Activated CD4-positive, alpha-beta T cell treated with anti-CD3 and anti-CD28 coated beads, Interleukin-2, amount 50 U/mL, for 16 hours (primary cell): Measurements from ENCODE around the gene KAZN.

Experiments used
- DNase-seq: peaks from one replicate; pipeline ENCODE4 v3.0.0-alpha.2; 2020

The KAZN gene

GRCh38 chr1:14777516-14778506 lies 179.3 kb downstream of the KAZN start:
- peak; percentile 6 for DNase-seq

- no peak for DNase-seq
Observed at GRCh38 chr1:14778541-14778897, 180.0 kb downstream of the KAZN start.

- DNase-seq, result peak; percentile 15
Observed at GRCh38 chr1:14778898-14779865, 180.7 kb downstream of the KAZN start.

- DNase-seq, result no peak
Observed at GRCh38 chr1:14780271-14780670, 181.8 kb downstream of the KAZN start.

- DNase-seq, result no peak
Observed at GRCh38 chr1:14781811-14782210, 183.3 kb downstream of the KAZN start.

- no peak for DNase-seq
Observed at GRCh38 chr1:14782741-14783591, 184.5 kb downstream of the KAZN start.

- DNase-seq, result no peak
Observed at GRCh38 chr1:14783592-14783886, 185.1 kb downstream of the KAZN start.

GRCh38 chr1:14784790-14785773 lies 186.6 kb downstream of the KAZN start:
- no peak for DNase-seq

- no peak for DNase-seq
Observed at GRCh38 chr1:14786109-14786675, 187.7 kb downstream of the KAZN start.

- no peak for DNase-seq
Observed at GRCh38 chr1:14786681-14787080, 188.2 kb downstream of the KAZN start.

- DNase-seq, result no peak
Observed at GRCh38 chr1:14787604-14788003, 189.1 kb downstream of the KAZN start.

GRCh38 chr1:14788080-14788479 lies 189.6 kb downstream of the KAZN start:
- no peak for DNase-seq

- no peak for DNase-seq
Observed at GRCh38 chr1:14790982-14791381, 192.5 kb downstream of the KAZN start.

- no peak for DNase-seq
Observed at GRCh38 chr1:14791654-14792053, 193.2 kb downstream of the KAZN start.

- DNase-seq, result no peak
Observed at GRCh38 chr1:14794136-14794768, 195.8 kb downstream of the KAZN start.

- no peak for DNase-seq
Observed at GRCh38 chr1:14794906-14795305, 196.4 kb downstream of the KAZN start.

- no peak for DNase-seq
Observed at GRCh38 chr1:14795589-14795988, 197.1 kb downstream of the KAZN start.

- DNase-seq, result no peak
Observed at GRCh38 chr1:14800014-14800413, 201.5 kb downstream of the KAZN start.

- no peak for DNase-seq
Observed at GRCh38 chr1:14800500-14801076, 202.1 kb downstream of the KAZN start.
